Measurements from ENCODE around the gene PBX1.

Gene PBX1

DNA sequence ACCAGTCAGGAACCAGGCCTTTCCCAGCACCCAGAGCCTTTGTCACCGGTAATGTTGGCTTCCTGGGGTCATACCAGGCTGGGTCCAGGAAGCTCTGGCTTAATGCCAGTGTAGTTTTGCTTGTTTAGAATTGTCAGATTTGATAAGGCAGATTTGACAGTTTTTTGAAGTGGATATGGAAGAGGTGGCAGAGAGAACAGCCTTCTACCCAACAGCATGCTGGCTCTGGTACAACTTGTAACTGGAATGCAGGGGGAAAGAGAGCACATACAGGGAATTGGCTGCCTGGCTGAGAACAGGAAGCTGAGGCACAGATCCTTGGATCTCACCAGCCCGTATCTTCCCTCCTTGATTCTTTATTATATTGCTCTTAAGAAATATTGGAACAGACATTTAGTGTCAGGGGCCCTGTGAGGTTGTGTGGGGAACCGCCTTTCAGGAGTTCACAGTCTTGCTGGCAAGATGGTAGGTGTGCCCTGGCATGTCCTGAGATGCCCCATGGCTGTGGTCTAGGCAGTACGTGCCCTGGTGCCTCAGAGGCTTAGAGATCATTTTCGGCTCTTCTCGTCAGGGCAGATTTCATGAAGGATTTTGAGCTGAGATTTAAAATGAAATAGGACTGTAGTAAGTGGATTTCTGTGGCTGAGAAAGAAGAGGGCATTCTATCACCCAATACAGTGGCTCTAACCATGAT is 227.0 kb downstream of the PBX1 start (continued):
- no peak for TF ChIP-seq TCF7L2 (IDR thresholded peaks at IDR 0.05; ENCODE audit: borderline replicate concordance, low read depth, low read length)

DNA sequence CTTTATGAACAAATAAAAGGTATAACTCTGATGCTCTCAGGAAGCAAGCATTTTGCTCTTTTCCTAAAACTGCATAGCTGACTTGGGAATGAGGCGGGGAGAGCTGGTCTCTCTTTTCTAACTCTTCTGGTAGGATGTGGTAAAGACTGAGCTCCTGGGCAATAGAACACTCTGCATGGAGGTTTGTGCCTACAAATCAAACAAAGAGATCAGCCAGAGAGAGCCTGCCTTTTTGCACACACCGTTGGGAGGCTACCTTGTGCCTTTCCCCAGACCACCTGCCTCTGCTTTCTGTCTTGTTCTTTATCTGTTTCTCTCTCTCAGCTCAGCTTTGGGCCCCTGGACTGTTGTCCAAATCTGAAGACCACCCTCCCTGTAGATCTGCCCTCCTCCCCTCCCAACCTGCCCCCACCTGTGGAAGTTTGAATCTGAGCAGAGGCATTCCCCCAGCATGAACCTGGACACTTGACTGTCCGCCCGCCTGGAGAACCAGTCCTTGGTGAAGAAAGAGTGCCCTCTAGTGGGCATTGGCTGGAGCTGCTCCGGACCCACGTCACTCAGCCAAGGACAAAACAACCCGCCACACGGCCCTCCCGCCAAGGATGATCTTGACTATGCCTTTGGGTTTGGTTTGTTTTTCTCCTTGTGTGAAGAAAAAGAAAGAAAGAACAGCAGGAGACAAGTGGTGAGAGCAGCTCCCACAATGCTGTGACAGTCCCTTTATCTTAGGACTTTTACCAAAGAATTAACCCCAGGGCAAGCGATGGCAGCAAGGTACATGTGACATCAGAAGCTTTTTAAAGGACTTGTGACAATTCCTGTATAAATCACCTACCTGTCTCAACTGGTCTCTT is 228.2 kb downstream of the PBX1 start:
- Histone ChIP-seq H3K4me3 (ENCODE audit: low read depth, low read length) (no peak overlapping the region; the same call in 1 of the 2 replicates), H3K4me1 (ENCODE audit: control insufficient read depth, insufficient read depth, low read length) (peaks cover 9% of the 10 kb centered on the region)
- TF ChIP-seq ZNF837 (tag by site-specific recombination; IDR thresholded peaks at IDR 0.05): no peak
- no peak for TF ChIP-seq ZNF24 (tag by site-specific recombination; IDR thresholded peaks at IDR 0.05)
- no peak for TF ChIP-seq ZFP3 (tag by site-specific recombination; IDR thresholded peaks at IDR 0.05; ENCODE audit: low read depth)
- TF ChIP-seq ZNF530 (tag by site-specific recombination; IDR thresholded peaks at IDR 0.05; ENCODE audit: low read depth): no peak
- TF ChIP-seq IKZF3 (tag by site-specific recombination; IDR thresholded peaks at IDR 0.05): no peak
- no peak; the same call in 1 of the 2 replicates for TF ChIP-seq ZNF843 (tag by site-specific recombination; IDR thresholded peaks at IDR 0.05)
- TF ChIP-seq, protein P1, sequence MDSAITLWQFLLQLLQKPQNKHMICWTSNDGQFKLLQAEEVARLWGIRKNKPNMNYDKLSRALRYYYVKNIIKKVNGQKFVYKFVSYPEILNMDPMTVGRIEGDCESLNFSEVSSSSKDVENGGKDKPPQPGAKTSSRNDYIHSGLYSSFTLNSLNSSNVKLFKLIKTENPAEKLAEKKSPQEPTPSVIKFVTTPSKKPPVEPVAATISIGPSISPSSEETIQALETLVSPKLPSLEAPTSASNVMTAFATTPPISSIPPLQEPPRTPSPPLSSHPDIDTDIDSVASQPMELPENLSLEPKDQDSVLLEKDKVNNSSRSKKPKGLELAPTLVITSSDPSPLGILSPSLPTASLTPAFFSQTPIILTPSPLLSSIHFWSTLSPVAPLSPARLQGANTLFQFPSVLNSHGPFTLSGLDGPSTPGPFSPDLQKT (IDR thresholded peaks at IDR 0.05; ENCODE audit: borderline replicate concordance, low read depth, low read length): no peak
- no peak for TF ChIP-seq ZNF169 (tag by site-specific recombination; IDR thresholded peaks at IDR 0.05)
- TF ChIP-seq ZNF155 (tag by site-specific recombination; IDR thresholded peaks at IDR 0.05): no peak
- 0 out of 2 replicates have a peak, but pooled peaks have one; percentile 76 for TF ChIP-seq ZFP37 (tag by site-specific recombination; IDR thresholded peaks at IDR 0.05)
- TF ChIP-seq, protein P2, sequence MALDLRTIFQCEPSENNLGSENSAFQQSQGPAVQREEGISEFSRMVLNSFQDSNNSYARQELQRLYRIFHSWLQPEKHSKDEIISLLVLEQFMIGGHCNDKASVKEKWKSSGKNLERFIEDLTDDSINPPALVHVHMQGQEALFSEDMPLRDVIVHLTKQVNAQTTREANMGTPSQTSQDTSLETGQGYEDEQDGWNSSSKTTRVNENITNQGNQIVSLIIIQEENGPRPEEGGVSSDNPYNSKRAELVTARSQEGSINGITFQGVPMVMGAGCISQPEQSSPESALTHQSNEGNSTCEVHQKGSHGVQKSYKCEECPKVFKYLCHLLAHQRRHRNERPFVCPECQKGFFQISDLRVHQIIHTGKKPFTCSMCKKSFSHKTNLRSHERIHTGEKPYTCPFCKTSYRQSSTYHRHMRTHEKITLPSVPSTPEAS (tag by site-specific recombination; IDR thresholded peaks at IDR 0.05): no peak
- no peak for TF ChIP-seq ZNF76 (tag by site-specific recombination; IDR thresholded peaks at IDR 0.05; ENCODE audit: borderline replicate concordance, low read depth)
- TF ChIP-seq ZNF174 (tag by site-specific recombination; IDR thresholded peaks at IDR 0.05): no peak
- TF ChIP-seq, protein P3, sequence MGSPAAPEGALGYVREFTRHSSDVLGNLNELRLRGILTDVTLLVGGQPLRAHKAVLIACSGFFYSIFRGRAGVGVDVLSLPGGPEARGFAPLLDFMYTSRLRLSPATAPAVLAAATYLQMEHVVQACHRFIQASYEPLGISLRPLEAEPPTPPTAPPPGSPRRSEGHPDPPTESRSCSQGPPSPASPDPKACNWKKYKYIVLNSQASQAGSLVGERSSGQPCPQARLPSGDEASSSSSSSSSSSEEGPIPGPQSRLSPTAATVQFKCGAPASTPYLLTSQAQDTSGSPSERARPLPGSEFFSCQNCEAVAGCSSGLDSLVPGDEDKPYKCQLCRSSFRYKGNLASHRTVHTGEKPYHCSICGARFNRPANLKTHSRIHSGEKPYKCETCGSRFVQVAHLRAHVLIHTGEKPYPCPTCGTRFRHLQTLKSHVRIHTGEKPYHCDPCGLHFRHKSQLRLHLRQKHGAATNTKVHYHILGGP (tag by site-specific recombination; IDR thresholded peaks at IDR 0.05): no peak
- TF ChIP-seq ZNF654 (tag by site-specific recombination; IDR thresholded peaks at IDR 0.05; ENCODE audit: low read depth): peak; percentile 97
- no peak for TF ChIP-seq ZNF23 (tag by site-specific recombination; IDR thresholded peaks at IDR 0.05; ENCODE audit: borderline replicate concordance)
- TF ChIP-seq ZBTB20 (tag by site-specific recombination; IDR thresholded peaks at IDR 0.05): no peak
- no peak for TF ChIP-seq ZNF626 (tag by site-specific recombination; IDR thresholded peaks at IDR 0.05)
- TF ChIP-seq ZNF16 (tag by site-specific recombination; IDR thresholded peaks at IDR 0.05; ENCODE audit: low read depth): no peak
- TF ChIP-seq ZNF433 (tag by site-specific recombination; IDR thresholded peaks at IDR 0.05; ENCODE audit: low read depth): no peak
- TF ChIP-seq ZNF311 (tag by site-specific recombination; IDR thresholded peaks at IDR 0.05; ENCODE audit: borderline replicate concordance): no peak
- peak; percentile 80 for TF ChIP-seq ZNF366 (tag by site-specific recombination; conservative IDR thresholded peaks at IDR 0.05)
- TF ChIP-seq KLF16 (tag by site-specific recombination; IDR thresholded peaks at IDR 0.05): no peak
- TF ChIP-seq, protein P4, sequence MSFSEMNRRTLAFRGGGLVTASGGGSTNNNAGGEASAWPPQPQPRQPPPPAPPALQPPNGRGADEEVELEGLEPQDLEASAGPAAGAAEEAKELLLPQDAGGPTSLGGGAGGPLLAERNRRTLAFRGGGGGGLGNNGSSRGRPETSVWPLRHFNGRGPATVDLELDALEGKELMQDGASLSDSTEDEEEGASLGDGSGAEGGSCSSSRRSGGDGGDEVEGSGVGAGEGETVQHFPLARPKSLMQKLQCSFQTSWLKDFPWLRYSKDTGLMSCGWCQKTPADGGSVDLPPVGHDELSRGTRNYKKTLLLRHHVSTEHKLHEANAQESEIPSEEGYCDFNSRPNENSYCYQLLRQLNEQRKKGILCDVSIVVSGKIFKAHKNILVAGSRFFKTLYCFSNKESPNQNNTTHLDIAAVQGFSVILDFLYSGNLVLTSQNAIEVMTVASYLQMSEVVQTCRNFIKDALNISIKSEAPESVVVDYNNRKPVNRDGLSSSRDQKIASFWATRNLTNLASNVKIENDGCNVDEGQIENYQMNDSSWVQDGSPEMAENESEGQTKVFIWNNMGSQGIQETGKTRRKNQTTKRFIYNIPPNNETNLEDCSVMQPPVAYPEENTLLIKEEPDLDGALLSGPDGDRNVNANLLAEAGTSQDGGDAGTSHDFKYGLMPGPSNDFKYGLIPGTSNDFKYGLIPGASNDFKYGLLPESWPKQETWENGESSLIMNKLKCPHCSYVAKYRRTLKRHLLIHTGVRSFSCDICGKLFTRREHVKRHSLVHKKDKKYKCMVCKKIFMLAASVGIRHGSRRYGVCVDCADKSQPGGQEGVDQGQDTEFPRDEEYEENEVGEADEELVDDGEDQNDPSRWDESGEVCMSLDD (tag by site-specific recombination; IDR thresholded peaks at IDR 0.05): no peak
- TF ChIP-seq ZNF223 (tag by site-specific recombination; IDR thresholded peaks at IDR 0.05): no peak
- TF ChIP-seq ZNF768 (tag by site-specific recombination; IDR thresholded peaks at IDR 0.05): no peak

More for the DNA sequence above, 228.2 kb downstream of the PBX1 start:
- H3K27ac ChIP-seq (ENCODE audit: extremely low read depth, low read depth, low read length): peak overlapping the region; percentile 14; the same call in 1 of the 2 replicates
- no peaks in the 10 kb centered on the region for H3K9me3 ChIP-seq (ENCODE audit: control insufficient read depth, insufficient read depth, low read depth, low read length)
- CTCF ChIA-PET: interaction anchor here (0.6 to 2.5 kb wide), 44 partner anchors 9 to 1375 kb away, joined by 3 to 15 read pairs (median 4); partner anchors contain the start of gene PBX1
- H3K36me3 ChIP-seq (ENCODE audit: control insufficient read depth in 2 of 2, insufficient read depth in 1 of 2, low read length in 2 of 2): no peaks in the 10 kb centered on the region
- POLR2A ChIA-PET: interaction anchor here (1.4 kb wide), 1 partner anchor 228 kb away, joined by 7 read pairs; the partner anchor contains the start of gene PBX1
